Gastroesophageal sphincter (tissue), 3 donors: ENCODE results near the gene TEKT3.

Experiments
- CTCF ChIP-seq, 4 experiments: fragments of 200-600 bp in 2 of 4; fragments of 450-650 bp in 2 of 4; sonication (generic) in 1 of 4; IDR thresholded peaks; one replicate each; pipeline ENCODE4 v1.5.1; 2017 to 2019; ENCODE audit warnings: antibody characterized with exemption in 4 of 4, mild to moderate bottlenecking in 2 of 4, moderate library complexity in 2 of 4
- EP300 ChIP-seq: sonication (generic); formaldehyde crosslinking; IDR thresholded peaks from one replicate; pipeline ENCODE4 v1.6.1; 2017; ENCODE audit warnings: antibody characterized with exemption, mild to moderate bottlenecking
- POLR2A ChIP-seq, 2 donors: fragments of 450-650 bp; IDR thresholded peaks; one replicate each; pipeline ENCODE4 v1.6.1; 2017; ENCODE audit warnings: antibody characterized with exemption in 2 of 2, mild to moderate bottlenecking in 2 of 2, moderate library complexity in 1 of 2
- POLR2AphosphoS5 ChIP-seq: sonication (generic); formaldehyde crosslinking; IDR thresholded peaks from one replicate; pipeline ENCODE4 v1.6.1; 2017; ENCODE audit warnings: antibody characterized with exemption

- TF ChIP-seq CTCF (IDR thresholded peaks at IDR 0.05) = no peak
- no peak for TF ChIP-seq POLR2A (IDR thresholded peaks at IDR 0.05)
- no peak for TF ChIP-seq EP300
- TF ChIP-seq POLR2AphosphoS5 = no peak
These were observed 24.6 kb upstream of the TEKT3 start for GRCh38 chr17:15366026-15366425.
